DMS114 treated with DMSO at 0.1 percent for 48 hours (cell line): ENCODE measurements around the gene ABHD12B.

ENCODE experiments used
- DNase-seq: peaks from one replicate; lab custom pipeline; 2025; ENCODE audit not compliant: unreplicated experiment; lab: John Stamatoyannopoulos, UW

The ABHD12B gene

GRCh38 chr14:50837850-50838470, 33.9 kb upstream of the ABHD12B start:
- DNase-seq, result no peak

GRCh38 chr14:50839048-50839447, 32.8 kb upstream of the ABHD12B start:
- no peak for DNase-seq

- DNase-seq, result no peak
These were observed 32.2 kb upstream of the ABHD12B start for GRCh38 chr14:50839691-50840090.

GRCh38 chr14:50844391-50844790, 27.5 kb upstream of the ABHD12B start:
- DNase-seq, result no peak

- no peak for DNase-seq
These were observed 26.7 kb upstream of the ABHD12B start for GRCh38 chr14:50845166-50845565.

GRCh38 chr14:50846226-50846880, 25.5 kb upstream of the ABHD12B start:
- no peak for DNase-seq

GRCh38 chr14:50853891-50854290, 18.0 kb upstream of the ABHD12B start:
- DNase-seq, result no peak

GRCh38 chr14:50854521-50854920, 17.3 kb upstream of the ABHD12B start:
- no peak for DNase-seq

- no peak for DNase-seq
These were observed 16.3 kb upstream of the ABHD12B start for GRCh38 chr14:50855558-50855957.

GRCh38 chr14:50856660-50857059, 15.2 kb upstream of the ABHD12B start:
- no peak for DNase-seq

- DNase-seq, result no peak
These were observed 12.6 kb upstream of the ABHD12B start for GRCh38 chr14:50859296-50859624.

GRCh38 chr14:50860478-50861086, 11.3 kb upstream of the ABHD12B start:
- DNase-seq, result peak; percentile 74

GRCh38 chr14:50862036-50862570, 9.8 kb upstream of the ABHD12B start:
- DNase-seq, result no peak

GRCh38 chr14:50864237-50864636, 7.6 kb upstream of the ABHD12B start:
- no peak for DNase-seq

GRCh38 chr14:50864946-50865345, 6.9 kb upstream of the ABHD12B start:
- no peak for DNase-seq

GRCh38 chr14:50865391-50866076, 6.3 kb upstream of the ABHD12B start:
- DNase-seq, result no peak

GRCh38 chr14:50871228-50871627, 625 bp upstream of the ABHD12B start:
- DNase-seq, result no peak

- no peak for DNase-seq
These were observed 2.9 kb downstream of the ABHD12B start for GRCh38 chr14:50874757-50875156.

- DNase-seq, result no peak
These were observed 3.7 kb downstream of the ABHD12B start for GRCh38 chr14:50875359-50876070.

GRCh38 chr14:50882932-50883826, 11.3 kb downstream of the ABHD12B start:
- no peak for DNase-seq
